ENCODE measurements around the gene TXNL4A. TPM values are rescaled to one million over a fixed set of nuclear protein-coding genes. Genes with fewer than 3 reads are reported as not detected.

Gene TXNL4A
- total RNA-seq, 2 experiments from 2014 or later: 55.0 to 55.7 TPM

DNA sequence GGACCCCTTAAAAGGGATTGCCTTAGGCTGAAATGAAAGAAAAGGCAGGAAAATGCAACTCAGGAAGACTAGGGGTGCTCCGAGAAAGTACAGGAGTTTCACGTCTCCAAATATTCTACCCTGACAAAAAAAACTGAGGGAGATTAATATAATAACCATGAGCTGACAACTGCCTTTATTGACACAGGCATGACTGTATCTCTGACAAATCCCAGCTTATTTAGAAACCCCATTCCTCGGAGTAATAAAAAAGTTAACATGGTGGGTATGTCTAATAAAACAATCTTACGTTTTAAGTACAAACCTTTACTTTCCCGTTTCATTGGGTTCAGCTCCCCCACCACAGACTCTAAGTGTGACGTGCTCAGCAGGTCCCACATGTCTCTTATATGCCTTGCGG is 38.0 kb upstream of the TXNL4A start:
- H3K4me1 ChIP-seq (ENCODE audit: insufficient read depth, low read length): no peaks in the 10 kb centered on the region
- H3K9me3 ChIP-seq (ENCODE audit: control insufficient read depth in 1 of 2, insufficient read depth in 1 of 2, low read length in 2 of 2): peaks cover 27 to 62% of the 10 kb centered on the region in 2 experiments
- intact Hi-C loops (cut with DNase I, micrococcal nuclease): no loop called here
- peaks cover 11% of the 10 kb centered on the region for H3K9me3 Mint-ChIP-seq
- ATAC-seq (ENCODE audit: poor library complexity): no peak
- H3K4me3 Mint-ChIP-seq: no peak overlapping the region
- no peaks in the 10 kb centered on the region for H3K27me3 Mint-ChIP-seq
- no peaks in the 10 kb centered on the region for H3K36me3 ChIP-seq (ENCODE audit: insufficient read depth, low read length)
- DNase-seq: no peak
- H3K4me3 ChIP-seq (ENCODE audit: low read length): no peak overlapping the region
- ChIA-PET POLR2A (no interaction called here), CTCF (no interaction called here)
- no peak overlapping the region for H3K27ac ChIP-seq (ENCODE audit: low read depth in 1 of 2, low read length in 2 of 2)
- H3K36me3 Mint-ChIP-seq (ENCODE audit: low read depth): peaks cover 88% of the 10 kb centered on the region
- H3K27me3 ChIP-seq (ENCODE audit: control insufficient read depth in 1 of 2, insufficient read depth in 2 of 2, low read length in 2 of 2): no peaks in the 10 kb centered on the region
- no peaks in the 10 kb centered on the region for H3K4me1 Mint-ChIP-seq (ENCODE audit: low read depth)
- TF ChIP-seq CTCF (IDR thresholded peaks at IDR 0.05): no peak
- H3K27ac Mint-ChIP-seq: no peak overlapping the region

DNA sequence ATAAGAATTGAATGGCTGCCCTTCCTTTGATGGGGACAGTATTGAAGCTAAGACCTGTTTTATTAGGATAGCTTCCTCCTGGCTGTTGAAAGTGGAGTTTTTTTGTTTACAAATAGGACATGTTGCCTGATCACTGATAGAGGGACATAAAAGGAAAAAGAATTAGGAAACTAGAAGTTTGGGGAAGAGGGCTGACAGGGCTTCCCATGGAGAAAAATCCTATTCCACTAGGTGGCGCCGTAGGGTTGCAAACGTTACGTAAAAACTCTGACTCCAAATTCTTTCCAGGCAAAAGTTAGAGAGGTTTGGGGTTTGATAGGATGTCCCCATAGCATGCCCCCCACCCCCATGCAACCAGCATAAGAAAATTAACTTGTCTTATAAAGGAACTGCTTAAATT is 34.8 kb upstream of the TXNL4A start:
- Mint-ChIP-seq H3K27me3 (no peaks in the 10 kb centered on the region), H3K27ac (no peak overlapping the region), H3K9me3 (peaks cover 16% of the 10 kb centered on the region), H3K36me3 (ENCODE audit: low read depth) (peaks cover 80% of the 10 kb centered on the region), H3K4me3 (no peak overlapping the region), H3K4me1 (ENCODE audit: low read depth) (no peaks in the 10 kb centered on the region)
- Histone ChIP-seq H3K4me1 (ENCODE audit: insufficient read depth, low read length) (no peaks in the 10 kb centered on the region), H3K36me3 (ENCODE audit: insufficient read depth, low read length) (no peaks in the 10 kb centered on the region), H3K27me3 (ENCODE audit: control insufficient read depth in 1 of 2, insufficient read depth in 2 of 2, low read length in 2 of 2) (no peaks in the 10 kb centered on the region), H3K9me3 (ENCODE audit: control insufficient read depth in 1 of 2, insufficient read depth in 1 of 2, low read length in 2 of 2) (peaks cover 37 to 86% of the 10 kb centered on the region in 2 experiments), H3K27ac (ENCODE audit: low read depth in 1 of 2, low read length in 2 of 2) (no peak overlapping the region), H3K4me3 (ENCODE audit: low read length) (no peak overlapping the region)
- POLR2A ChIA-PET: interaction anchor here (1.2 kb wide), 1 partner anchor 10 kb away, joined by 4 read pairs; no protein-coding TSS in a partner anchor
- ATAC-seq (ENCODE audit: poor library complexity) (no peak), DNase-seq (peak in 1 of 14 experiments; percentile 28)
- TF ChIP-seq CTCF (IDR thresholded peaks at IDR 0.05): no peak
- CTCF ChIA-PET: no interaction called here
- intact Hi-C loops (cut with DNase I, micrococcal nuclease): no loop called here

- Histone ChIP-seq H3K9me3 (ENCODE audit: control insufficient read depth in 1 of 2, insufficient read depth in 1 of 2, low read length in 2 of 2) (peaks cover 37 to 86% of the 10 kb centered on the region in 2 experiments), H3K4me3 (ENCODE audit: low read length) (no peak overlapping the region), H3K27me3 (ENCODE audit: control insufficient read depth in 1 of 2, insufficient read depth in 2 of 2, low read length in 2 of 2) (no peaks in the 10 kb centered on the region), H3K4me1 (ENCODE audit: insufficient read depth, low read length) (no peaks in the 10 kb centered on the region), H3K36me3 (ENCODE audit: insufficient read depth, low read length) (no peaks in the 10 kb centered on the region), H3K27ac (ENCODE audit: low read depth in 1 of 2, low read length in 2 of 2) (no peak overlapping the region)
- no peak overlapping the region for H3K27ac Mint-ChIP-seq
- TF ChIP-seq CTCF (IDR thresholded peaks at IDR 0.05): no peak
- H3K4me3 Mint-ChIP-seq: no peak overlapping the region
- ATAC-seq (ENCODE audit: poor library complexity) (no peak), DNase-seq (peak in 2 of 14 experiments; percentile 19 to 39)
- H3K36me3 Mint-ChIP-seq (ENCODE audit: low read depth): peaks cover 76% of the 10 kb centered on the region
- H3K9me3 Mint-ChIP-seq: peaks cover 16% of the 10 kb centered on the region
- intact Hi-C loops (cut with DNase I, micrococcal nuclease): no loop called here
- H3K27me3 Mint-ChIP-seq: no peaks in the 10 kb centered on the region
- H3K4me1 Mint-ChIP-seq (ENCODE audit: low read depth): no peaks in the 10 kb centered on the region
- CTCF ChIA-PET: no interaction called here
- POLR2A ChIA-PET: interaction anchor here (1.2 kb wide), 1 partner anchor 10 kb away, joined by 4 read pairs; no protein-coding TSS in a partner anchor
Measured at GRCh38 chr18:80022613-80023012, 34.2 kb upstream of the TXNL4A start.

All from CD4-positive, alpha-beta T cell (primary cell).